Measurements from ENCODE around the gene PRKG1. TPM values are rescaled to one million over a fixed set of nuclear protein-coding genes. Genes with fewer than 3 reads are reported as not detected.

The PRKG1 gene
- total and polyA plus RNA-seq, 2 of the 4 experiments (the other 2 are of a cell fraction) = 3.5 to 18.3 TPM

DNA sequence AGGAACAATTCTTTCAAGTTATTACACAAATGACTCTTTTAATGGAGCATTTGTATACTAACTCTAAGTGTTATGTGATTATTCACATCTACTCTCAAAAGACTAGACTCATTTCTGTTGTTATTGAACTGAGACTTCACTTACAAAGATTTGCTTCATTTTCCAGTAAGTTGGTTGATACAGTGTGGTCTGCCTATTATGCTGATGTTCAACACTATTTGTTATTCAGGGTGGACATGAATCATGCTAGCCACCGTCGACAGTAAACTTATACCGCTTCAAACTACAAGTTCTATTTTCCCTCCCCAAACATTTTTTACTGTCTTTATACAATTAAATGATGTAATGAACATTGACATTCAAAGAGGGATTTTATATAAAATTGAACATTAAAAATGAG, 84.5 kb downstream of the PRKG1 start:
- ATAC-seq (ENCODE audit: low read depth) = no peak
- H3K27ac ChIP-seq (ENCODE audit: insufficient read depth, low read length) = no peak overlapping the region
- H2BK120ac ChIP-seq (ENCODE audit: low read depth, low read length) = no peak overlapping the region
- in situ Hi-C loops (cut with MboI; ENCODE audit: low sequenced_read_pairs) (no loop called here), dilution Hi-C loops (cut with HindIII; ENCODE audit: low sequenced_read_pairs, unreplicated experiment) (no loop called here), intact Hi-C loops (cut with micrococcal nuclease) (no loop called here)
- H3K14ac ChIP-seq (replicated peaks; ENCODE audit: low read depth, low read length) = no peak overlapping the region
- DNase-seq = no peak
- H4K5ac ChIP-seq (ENCODE audit: low read depth, low read length) = no peak overlapping the region
- WGBS, 2 experiments (ENCODE audit: extremely low coverage in 2 of 2, insufficient read length in 1 of 2) = no CpG with 5 or more reads among the region's 3 CpGs
- no peak overlapping the region for H2BK20ac ChIP-seq (ENCODE audit: low read depth, low read length)
- H2AFZ ChIP-seq (replicated peaks; ENCODE audit: low read length, poor library complexity) = no peak overlapping the region
- H3K4me1 ChIP-seq (ENCODE audit: control insufficient read depth, insufficient read depth, low read length) = no peaks in the 10 kb centered on the region; the same call in 1 of the 2 replicates
- ChIA-PET CTCF (no interaction called here), POLR2A (ENCODE audit: unreplicated experiment) (no interaction called here)
- H2AK9ac ChIP-seq (replicated peaks; ENCODE audit: low read depth, low read length, poor library complexity) = no peak overlapping the region
- H3K9ac ChIP-seq (ENCODE audit: low read depth, low read length) = no peak overlapping the region
- H3K56ac ChIP-seq (ENCODE audit: extremely low read depth, insufficient read depth, low read length) = no peak overlapping the region
- H2AK5ac ChIP-seq (ENCODE audit: low read depth, low read length) = no peak overlapping the region
- BruUV-seq (replicated peaks) = no TSS peak
- no peaks in the 10 kb centered on the region for H4K20me1 ChIP-seq (ENCODE audit: insufficient read depth, low read length)
- H3K9me3 ChIP-seq (ENCODE audit: control insufficient read depth, insufficient read depth, low read length) = no peaks in the 10 kb centered on the region
- peaks cover 0 to 7% of the 10 kb centered on the region in 2 experiments; a peak in 2 of 4 replicates for H3K79me1 ChIP-seq (ENCODE audit: low read depth in 1 of 2, low read length in 2 of 2)
- peaks cover 1% of the 10 kb centered on the region; the same call in 1 of the 2 replicates for H3K36me3 ChIP-seq (ENCODE audit: control insufficient read depth, insufficient read depth, low read length)
- H3K18ac ChIP-seq (ENCODE audit: low read depth, low read length) = no peak overlapping the region
- no peak overlapping the region for H3K23ac ChIP-seq (ENCODE audit: low read depth, low read length)
- H4K8ac ChIP-seq (ENCODE audit: low read depth in 2 of 2, low read length in 2 of 2) = no peak overlapping the region
- H2BK15ac ChIP-seq (ENCODE audit: low read depth, low read length) = no peak overlapping the region
- H3K4me3 ChIP-seq (ENCODE audit: insufficient read depth, low read depth, low read length) = no peak overlapping the region
- H3K9me1 ChIP-seq (ENCODE audit: insufficient read depth, low read length) = no peaks in the 10 kb centered on the region; the same call in 1 of the 2 replicates
- H3K4me2 ChIP-seq (ENCODE audit: low read depth, low read length) = no peak overlapping the region
- no peak overlapping the region for H3K4ac ChIP-seq (ENCODE audit: low read depth, low read length)
- no peak overlapping the region for H4K91ac ChIP-seq (ENCODE audit: insufficient read depth, low read depth, low read length)
- H2BK5ac ChIP-seq (ENCODE audit: low read depth, low read length, poor library complexity, severe bottlenecking) = no peak overlapping the region
- no peaks in the 10 kb centered on the region for H3K27me3 ChIP-seq (ENCODE audit: control insufficient read depth, insufficient read depth, low read length)
- TF ChIP-seq BHLHE40 (IDR thresholded peaks at IDR 0.05; ENCODE audit: low read depth, low read length) (no peak), NFE2L2 (IDR thresholded peaks at IDR 0.05; ENCODE audit: low read depth, low read length) (no peak), RAD21 (IDR thresholded peaks at IDR 0.05; ENCODE audit: low read length) (no peak), MAFK (IDR thresholded peaks at IDR 0.05; ENCODE audit: low read depth, low read length) (no peak), POLR2A (IDR thresholded peaks at IDR 0.05; ENCODE audit: low read depth, low read length) (no peak), FOS (IDR thresholded peaks at IDR 0.05; ENCODE audit: low read depth, low read length) (no peak), MXI1 (IDR thresholded peaks at IDR 0.05; ENCODE audit: borderline replicate concordance, low read depth, low read length) (no peak), CEBPB (IDR thresholded peaks at IDR 0.05; ENCODE audit: low read depth, low read length) (no peak), RFX5 (IDR thresholded peaks at IDR 0.05; ENCODE audit: low read depth, low read length) (no peak), SMC3 (IDR thresholded peaks at IDR 0.05; ENCODE audit: low read depth, low read length) (no peak), RCOR1 (IDR thresholded peaks at IDR 0.05; ENCODE audit: insufficient replicate concordance, low read length) (no peak), CHD1 (IDR thresholded peaks at IDR 0.05; ENCODE audit: low read depth, low read length) (no peak), MAZ (IDR thresholded peaks at IDR 0.05; ENCODE audit: borderline replicate concordance, low read depth, low read length) (no peak)
- TF ChIP-seq, protein P1, sequence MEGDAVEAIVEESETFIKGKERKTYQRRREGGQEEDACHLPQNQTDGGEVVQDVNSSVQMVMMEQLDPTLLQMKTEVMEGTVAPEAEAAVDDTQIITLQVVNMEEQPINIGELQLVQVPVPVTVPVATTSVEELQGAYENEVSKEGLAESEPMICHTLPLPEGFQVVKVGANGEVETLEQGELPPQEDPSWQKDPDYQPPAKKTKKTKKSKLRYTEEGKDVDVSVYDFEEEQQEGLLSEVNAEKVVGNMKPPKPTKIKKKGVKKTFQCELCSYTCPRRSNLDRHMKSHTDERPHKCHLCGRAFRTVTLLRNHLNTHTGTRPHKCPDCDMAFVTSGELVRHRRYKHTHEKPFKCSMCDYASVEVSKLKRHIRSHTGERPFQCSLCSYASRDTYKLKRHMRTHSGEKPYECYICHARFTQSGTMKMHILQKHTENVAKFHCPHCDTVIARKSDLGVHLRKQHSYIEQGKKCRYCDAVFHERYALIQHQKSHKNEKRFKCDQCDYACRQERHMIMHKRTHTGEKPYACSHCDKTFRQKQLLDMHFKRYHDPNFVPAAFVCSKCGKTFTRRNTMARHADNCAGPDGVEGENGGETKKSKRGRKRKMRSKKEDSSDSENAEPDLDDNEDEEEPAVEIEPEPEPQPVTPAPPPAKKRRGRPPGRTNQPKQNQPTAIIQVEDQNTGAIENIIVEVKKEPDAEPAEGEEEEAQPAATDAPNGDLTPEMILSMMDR (conservative IDR thresholded peaks at IDR 0.05; ENCODE audit: low read depth, low read length) = no peak
- TF ChIP-seq, protein P2, sequence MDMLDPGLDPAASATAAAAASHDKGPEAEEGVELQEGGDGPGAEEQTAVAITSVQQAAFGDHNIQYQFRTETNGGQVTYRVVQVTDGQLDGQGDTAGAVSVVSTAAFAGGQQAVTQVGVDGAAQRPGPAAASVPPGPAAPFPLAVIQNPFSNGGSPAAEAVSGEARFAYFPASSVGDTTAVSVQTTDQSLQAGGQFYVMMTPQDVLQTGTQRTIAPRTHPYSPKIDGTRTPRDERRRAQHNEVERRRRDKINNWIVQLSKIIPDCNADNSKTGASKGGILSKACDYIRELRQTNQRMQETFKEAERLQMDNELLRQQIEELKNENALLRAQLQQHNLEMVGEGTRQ (IDR thresholded peaks at IDR 0.05; ENCODE audit: low read depth, low read length) = no peak
- TF ChIP-seq, protein P3, sequence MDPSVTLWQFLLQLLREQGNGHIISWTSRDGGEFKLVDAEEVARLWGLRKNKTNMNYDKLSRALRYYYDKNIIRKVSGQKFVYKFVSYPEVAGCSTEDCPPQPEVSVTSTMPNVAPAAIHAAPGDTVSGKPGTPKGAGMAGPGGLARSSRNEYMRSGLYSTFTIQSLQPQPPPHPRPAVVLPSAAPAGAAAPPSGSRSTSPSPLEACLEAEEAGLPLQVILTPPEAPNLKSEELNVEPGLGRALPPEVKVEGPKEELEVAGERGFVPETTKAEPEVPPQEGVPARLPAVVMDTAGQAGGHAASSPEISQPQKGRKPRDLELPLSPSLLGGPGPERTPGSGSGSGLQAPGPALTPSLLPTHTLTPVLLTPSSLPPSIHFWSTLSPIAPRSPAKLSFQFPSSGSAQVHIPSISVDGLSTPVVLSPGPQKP (IDR thresholded peaks at IDR 0.05; ENCODE audit: borderline replicate concordance, low read depth, low read length) = no peak
